Brain pericyte (primary cell): ENCODE results near the gene TLR6.
"Not testable (repeated sequence)": the region's sequence is repeated elsewhere in the genome, so short reads cannot be mapped to it uniquely, and the experiment has no call there.

Experiments used
- DNase-seq: peaks from one replicate; pipeline ENCODE4 v3.0.0-alpha.2; 2012; ENCODE audit warnings: low read depth, low spot score

The TLR6 gene

GRCh38 chr4:38785901-38786402 lies 70.7 kb downstream of the TLR6 start:
- DNase-seq = no peak

GRCh38 chr4:38785041-38785790 lies 71.4 kb downstream of the TLR6 start:
- DNase-seq = no peak

GRCh38 chr4:38784141-38784540 lies 72.5 kb downstream of the TLR6 start:
- no peak for DNase-seq

GRCh38 chr4:38783109-38783460 lies 73.5 kb downstream of the TLR6 start:
- DNase-seq = no peak

- DNase-seq = no peak
These were observed 74.0 kb downstream of the TLR6 start, which contains the start of gene TLR10 for GRCh38 chr4:38782452-38783108. TLR10 (minus strand) TSS chr4:38782990; CDS start chr4:38775590, 7,400 bp downstream.

- DNase-seq = no peak
These were observed 74.8 kb downstream of the TLR6 start for GRCh38 chr4:38781854-38782261.

- DNase-seq = no peak
These were observed 75.7 kb downstream of the TLR6 start for GRCh38 chr4:38780833-38781484.

GRCh38 chr4:38779790-38780189 lies 76.8 kb downstream of the TLR6 start:
- no peak for DNase-seq

GRCh38 chr4:38777925-38778324 lies 78.7 kb downstream of the TLR6 start:
- not testable (repeated sequence) for DNase-seq

- no peak for DNase-seq
These were observed 81.3 kb downstream of the TLR6 start for GRCh38 chr4:38775326-38775725.

- DNase-seq = no peak
These were observed 82.2 kb downstream of the TLR6 start for GRCh38 chr4:38774181-38774955.
